Camera-type eye (tissue), 1 donor: ENCODE data around the gene MSI2. TPM values are rescaled to one million over a fixed set of nuclear protein-coding genes. Genes with fewer than 3 reads are reported as not detected.

ENCODE experiments used
- total RNA-seq: library from RNA; depleted of rRNA; stranded (reverse); fragments of >200 nt; gene quantifications from one replicate; pipeline ENCODE4 v1.2.3, GENCODE V29; 2014

Gene MSI2
- total RNA-seq, result 166 TPM

GRCh38 chr17:57255776-57256681 lies at the start of gene MSI2:
Gene MSI2, plus strand, starts transcription at chr17:57256523. Its CDS starts 220 bp downstream, at chr17:57256743.

Other genes with a start within 250 kb of the MSI2 start
- gene AKAP1, start 171.3 kb upstream of the MSI2 start, total RNA-seq, result 24.7 TPM